Spleen (tissue), 11 donors: ENCODE data around the gene ADAM10. TPM values are rescaled to one million over a fixed set of nuclear protein-coding genes. Genes with fewer than 3 reads are reported as not detected.
A peak's percentile ranks its signal among the peaks of the same experiment; 100 is the strongest.

Experiments
- DNase-seq: peaks from one replicate; pipeline ENCODE4 v3.0.0-alpha.2; 2020
- H3K27ac ChIP-seq, 8 donors: fragments of 200-600 bp; sonication (generic) in 7 of 8; 1 replicate in 4 of 8; 2 replicates in 4 of 8; pipeline versions ENCODE4 v1.5.0 to v1.8.0; 2016 to 2021; ENCODE audit warnings: inconsistent platforms in 4 of 8, mild to moderate bottlenecking in 4 of 8, moderate library complexity in 1 of 8
- H3K27me3 ChIP-seq, 7 donors: fragments of 200-600 bp; sonication (generic) in 6 of 7; replicated peaks in 1 of 7; 1 replicate in 4 of 7; 2 replicates in 3 of 7; pipeline versions ENCODE4 v1.5.0 to v1.8.0; 2016 to 2021; ENCODE audit warnings: inconsistent platforms in 3 of 7, mild to moderate bottlenecking in 1 of 7
- H3K36me3 ChIP-seq, 6 donors: fragments of 200-600 bp; sonication (generic) in 5 of 6; 1 replicate in 4 of 6; 2 replicates in 2 of 6; pipeline versions ENCODE4 v1.5.0 to v1.8.0; 2016 to 2021; ENCODE audit warnings: inconsistent platforms in 2 of 6
- H3K4me1 ChIP-seq, 6 donors: fragments of 200-600 bp; sonication (generic) in 5 of 6; 1 replicate in 3 of 6; 2 replicates in 3 of 6; pipeline versions ENCODE4 v1.5.0 to v1.8.0; 2016 to 2021; ENCODE audit warnings: inconsistent platforms in 3 of 6
- H3K4me3 ChIP-seq, 8 donors: fragments of 200-600 bp; sonication (generic) in 7 of 8; 1 replicate in 4 of 8; 2 replicates in 4 of 8; pipeline versions ENCODE4 v1.5.0 to v1.8.0; 2016 to 2021; ENCODE audit warnings: inconsistent platforms in 4 of 8, mild to moderate bottlenecking in 4 of 8, moderate library complexity in 2 of 8
- H3K9me3 ChIP-seq, 8 donors: fragments of 200-600 bp; sonication (generic) in 7 of 8; 1 replicate in 4 of 8; 2 replicates in 4 of 8; pipeline versions ENCODE4 v1.5.0 to v1.8.0; 2016 to 2021; ENCODE audit warnings: inconsistent platforms in 4 of 8
- CTCF ChIP-seq, 11 experiments: fragments of 200-600 bp in 7 of 11; fragments of 450-650 bp in 4 of 11; sonication (generic) in 4 of 11; IDR thresholded peaks in 8 of 11; conservative IDR thresholded peaks in 3 of 11; 1 replicate in 7 of 11; 2 replicates in 4 of 11; pipeline versions ENCODE4 v1.4.0 to v1.8.0; 2016 to 2021; ENCODE audit warnings: antibody characterized with exemption in 11 of 11, inconsistent platforms in 4 of 11, mild to moderate bottlenecking in 1 of 11
- POLR2A ChIP-seq, 3 donors: fragments of 450-650 bp; IDR thresholded peaks; one replicate each; pipeline ENCODE4 v1.5.1; 2017; ENCODE audit warnings: antibody characterized with exemption in 3 of 3, mild to moderate bottlenecking in 1 of 3
- POLR2AphosphoS5 ChIP-seq, 3 donors: sonication (generic); formaldehyde crosslinking; IDR thresholded peaks; one replicate each; pipeline ENCODE4 v1.5.1; 2017; ENCODE audit warnings: antibody characterized with exemption in 3 of 3
- WGBS, 5 donors: extraction: QIAGEN DNeasy Blood & Tissue Kit in 3 of 5; methylation state at CpG; one replicate each; pipeline versions ENCODE4 v1.1.5 to v1.1.7; 2013 to 2018; 5-methylcytosine and 5-hydroxymethylcytosine counted together
- intact Hi-C: fragments of 100-400 bp; cut with DNase I; formaldehyde crosslinking; loops from one replicate; pipeline ENCODE4 v1.15.0; 2023; ENCODE audit warnings: low total_unique reads
- polyA plus RNA-seq, 3 donors: library from polyadenylated mRNA; stranded (reverse); fragments of 200-250 nt; gene quantifications; one replicate each; pipeline ENCODE4 v1.2.1, GENCODE V29; 2013
- total RNA-seq, 7 donors: library from RNA; depleted of rRNA in 3 of 7; stranded (reverse); fragments of >200 nt in 3 of 7; fragmentation: NEBNext Ultra II Directional in 4 of 7; extraction: Animal tissue kit (Norgen Biotek cat#: 25700) in 4 of 7; gene quantifications; one replicate each; pipeline versions ENCODE4 v1.1.0 to v1.2.1, GENCODE V29; 2016 to 2021
- donor health status: healthy with polysubstance abuse.
- donor health status: DM: no; HTN: no; CAD: no; lungs with moderate emphysema.
- donor health status: DM: no; HTN: no; CAD: no.
- donor health status: Bipolar disorder and iron deficiency.
- donor health status: healthy.
- donor health status: DM: no; HTN: no; CAD: no.
- donor health status: DM: yes; HTN: yes; CAD: no.

Gene ADAM10
- total and polyA plus RNA-seq, 10 donors = 7.6 to 205 (median 123) TPM

GRCh38 chr15:58569455-58569854 lies 180.1 kb downstream of the ADAM10 start:
- 85 to 100% (median 93%) methylated on average over 1 of the region's 1 CpG for WGBS, 5 donors
- no peak for DNase-seq
- H3K9me3 ChIP-seq = peaks cover 0 to 7% (median 2%) of the 10 kb centered on the region in 8 donors
- H3K27ac ChIP-seq = no peak overlapping the region
- no peaks in the 10 kb centered on the region for H3K36me3 ChIP-seq
- no peak overlapping the region for H3K4me3 ChIP-seq
- TF ChIP-seq POLR2AphosphoS5 (IDR thresholded peaks at IDR 0.05) (no peak), CTCF (IDR thresholded peaks at IDR 0.05 in 8 of 11, conservative IDR thresholded peaks at IDR 0.05 in 3 of 11) (no peak), POLR2A (IDR thresholded peaks at IDR 0.05) (no peak)
- H3K27me3 ChIP-seq = no peaks in the 10 kb centered on the region
- intact Hi-C loops = no loop called here
- H3K4me1 ChIP-seq = peaks cover 0 to 11% (median 1%) of the 10 kb centered on the region in 6 donors

DNA sequence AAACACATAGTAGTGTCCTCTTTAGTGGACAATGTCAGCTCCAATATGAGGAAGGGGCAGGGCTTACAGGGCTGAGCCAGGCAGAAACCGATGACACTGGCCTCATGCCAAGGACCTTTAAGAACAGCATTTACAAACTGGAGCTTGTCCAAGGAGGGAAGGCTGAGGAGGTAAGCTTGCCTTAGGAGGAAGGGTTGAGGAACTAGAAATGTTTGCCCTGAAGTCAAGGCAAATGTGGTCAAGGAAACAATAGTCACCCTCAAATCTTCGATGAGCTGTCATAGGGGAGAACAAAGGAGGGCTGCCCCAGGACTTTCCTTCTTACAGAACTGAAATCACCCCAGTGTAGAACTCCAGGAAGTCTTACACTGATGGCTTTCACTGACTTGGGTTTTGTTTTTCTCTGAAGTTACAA lies 181.3 kb downstream of the ADAM10 start:
- Histone ChIP-seq H3K27me3 (no peaks in the 10 kb centered on the region), H3K4me1 (peaks cover 0 to 11% (median 1%) of the 10 kb centered on the region in 6 donors), H3K27ac (peak overlapping the region in 4 of 8 donors; percentile 30 to 56 (median 48)), H3K9me3 (peaks cover 0 to 7% (median 2%) of the 10 kb centered on the region in 8 donors), H3K4me3 (no peak overlapping the region), H3K36me3 (no peaks in the 10 kb centered on the region)
- intact Hi-C loops = no loop called here
- WGBS, 5 donors = 6 to 14% (median 12%) methylated on average over 2 of the region's 2 CpGs
- TF ChIP-seq CTCF (IDR thresholded peaks at IDR 0.05 in 8 of 11, conservative IDR thresholded peaks at IDR 0.05 in 3 of 11) = no peak
- no peak for TF ChIP-seq POLR2A (IDR thresholded peaks at IDR 0.05)
- no peak for TF ChIP-seq POLR2AphosphoS5 (IDR thresholded peaks at IDR 0.05)
- DNase-seq = no peak

DNA sequence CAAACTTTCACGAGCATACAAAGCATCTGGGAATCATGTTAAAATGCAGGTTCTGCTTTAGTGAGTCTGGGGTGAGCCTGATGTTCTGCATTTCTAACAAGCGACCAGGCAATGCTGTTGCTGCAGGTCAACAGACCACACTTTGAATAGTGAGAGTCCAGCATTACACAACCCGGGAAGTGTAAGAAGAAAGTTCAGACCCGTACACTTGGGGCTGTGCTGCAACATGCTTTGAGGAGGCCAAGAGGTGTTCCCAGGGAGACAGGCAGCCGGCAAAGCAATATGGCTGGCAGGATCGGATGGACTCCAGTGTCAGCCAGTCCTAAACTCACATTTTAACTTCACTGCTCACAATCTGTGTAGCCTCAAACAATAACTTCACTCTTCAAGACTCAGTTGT lies 183.5 kb downstream of the ADAM10 start:
- Histone ChIP-seq H3K27me3 (no peaks in the 10 kb centered on the region), H3K27ac (no peak overlapping the region), H3K4me3 (no peak overlapping the region), H3K9me3 (peaks cover 0 to 7% (median 2%) of the 10 kb centered on the region in 8 donors), H3K4me1 (peaks cover 0 to 11% (median 1%) of the 10 kb centered on the region in 6 donors), H3K36me3 (no peaks in the 10 kb centered on the region)
- WGBS, 5 donors = 73 to 96% (median 83%) methylated on average over 6 of the region's 6 CpGs
- DNase-seq = no peak
- no peak for TF ChIP-seq POLR2A (IDR thresholded peaks at IDR 0.05)
- no peak for TF ChIP-seq CTCF (IDR thresholded peaks at IDR 0.05 in 8 of 11, conservative IDR thresholded peaks at IDR 0.05 in 3 of 11)
- TF ChIP-seq POLR2AphosphoS5 (IDR thresholded peaks at IDR 0.05) = no peak
- intact Hi-C loops = no loop called here

GRCh38 chr15:58565619-58566018 lies 183.9 kb downstream of the ADAM10 start:
- peaks cover 0 to 7% (median 2%) of the 10 kb centered on the region in 8 donors for H3K9me3 ChIP-seq
- TF ChIP-seq CTCF (IDR thresholded peaks at IDR 0.05 in 8 of 11, conservative IDR thresholded peaks at IDR 0.05 in 3 of 11) (no peak), POLR2AphosphoS5 (IDR thresholded peaks at IDR 0.05) (no peak), POLR2A (IDR thresholded peaks at IDR 0.05) (no peak)
- intact Hi-C loops = no loop called here
- no peak overlapping the region for H3K4me3 ChIP-seq
- no peaks in the 10 kb centered on the region for H3K36me3 ChIP-seq
- H3K27me3 ChIP-seq = no peaks in the 10 kb centered on the region
- WGBS, 5 donors = 66 to 71% (median 69%) methylated on average over 4 of the region's 4 CpGs
- H3K27ac ChIP-seq = no peak overlapping the region
- no peak for DNase-seq
- H3K4me1 ChIP-seq = peaks cover 0 to 11% (median 1%) of the 10 kb centered on the region in 6 donors
